H9 (cell line): ENCODE results near the gene CSTF1. TPM values are rescaled to one million over a fixed set of nuclear protein-coding genes. Genes with fewer than 3 reads are reported as not detected.

ENCODE experiments used
- DNase-seq: peaks from one replicate; pipeline ENCODE4 v3.0.0-alpha.2; 2017
- H2AFZ ChIP-seq: one replicate; pipeline ENCODE4 v1.6.1; 2013; ENCODE audit warnings: mild to moderate bottlenecking, low read length, control low read depth, moderate library complexity
- H2AK5ac ChIP-seq: 2 replicates; pipeline ENCODE4 v1.6.1; 2013; ENCODE audit warnings: low read length, control low read depth, mixed read lengths; ENCODE audit not compliant: insufficient read length
- H2BK120ac ChIP-seq: one replicate; pipeline ENCODE4 v1.6.1; 2013; ENCODE audit warnings: low read depth, mild to moderate bottlenecking, low read length, control low read depth, inconsistent platforms; ENCODE audit not compliant: poor library complexity, severe bottlenecking
- H2BK12ac ChIP-seq: 2 replicates; pipeline ENCODE4 v1.6.1; 2013; ENCODE audit warnings: low read length, control low read depth, mixed read lengths, low read depth; ENCODE audit not compliant: insufficient read length
- H2BK15ac ChIP-seq: 2 replicates; pipeline ENCODE4 v1.6.1; 2013; ENCODE audit warnings: low read depth, low read length, control low read depth
- H2BK20ac ChIP-seq: one replicate; pipeline ENCODE4 v1.6.1; 2013; ENCODE audit warnings: low read depth, mild to moderate bottlenecking, low read length, control low read depth, inconsistent platforms; ENCODE audit not compliant: poor library complexity, severe bottlenecking
- H2BK5ac ChIP-seq: 2 replicates; pipeline ENCODE4 v1.6.1; 2013; ENCODE audit warnings: low read length, control low read depth, mixed read lengths; ENCODE audit not compliant: insufficient read length
- H3K14ac ChIP-seq: 2 replicates; pipeline ENCODE4 v1.6.1; 2013; ENCODE audit warnings: low read length, control low read depth; ENCODE audit not compliant: insufficient read depth
- H3K18ac ChIP-seq: 2 replicates; pipeline ENCODE4 v1.6.1; 2013; ENCODE audit warnings: low read depth, mild to moderate bottlenecking, mixed read lengths, low read length, control low read depth; ENCODE audit not compliant: insufficient read length
- H3K23ac ChIP-seq: 2 replicates; pipeline ENCODE4 v1.6.1; 2013; ENCODE audit warnings: low read length, control low read depth, mixed read lengths, low read depth; ENCODE audit not compliant: insufficient read length
- H3K23me2 ChIP-seq: 2 replicates; pipeline ENCODE4 v1.6.1; 2013; ENCODE audit warnings: low read depth, mild to moderate bottlenecking, mixed read lengths, low read length, control low read depth; ENCODE audit not compliant: insufficient read length, poor library complexity, severe bottlenecking
- H3K27ac ChIP-seq: 2 replicates; pipeline ENCODE4 v1.5.1; 2013; ENCODE audit warnings: low read length, control low read depth, mixed read lengths, low read depth; ENCODE audit not compliant: insufficient read length
- H3K27me3 ChIP-seq: 2 replicates; pipeline ENCODE4 v1.6.1; 2013; ENCODE audit warnings: low read length, control low read depth, inconsistent platforms; ENCODE audit not compliant: insufficient read depth
- H3K4ac ChIP-seq: 2 replicates; pipeline ENCODE4 v1.6.1; 2013; ENCODE audit warnings: low read depth, mild to moderate bottlenecking, control low read depth, inconsistent platforms, low read length, moderate library complexity
- H3K4me1 ChIP-seq: 2 replicates; pipeline ENCODE4 v1.6.1; 2013; ENCODE audit warnings: low read length, control low read depth, inconsistent platforms; ENCODE audit not compliant: insufficient read depth
- H3K4me2 ChIP-seq: 2 replicates; pipeline ENCODE4 v1.6.1; 2013; ENCODE audit warnings: low read length, control low read depth, mixed read lengths; ENCODE audit not compliant: insufficient read length, insufficient read depth
- H3K56ac ChIP-seq: 2 replicates; pipeline ENCODE4 v1.6.1; 2013; ENCODE audit warnings: low read depth, mild to moderate bottlenecking, mixed read lengths, low read length, control low read depth; ENCODE audit not compliant: insufficient read length
- H3K79me1 ChIP-seq: 2 replicates; pipeline ENCODE4 v1.6.1; 2013; ENCODE audit warnings: low read depth, mild to moderate bottlenecking, moderate library complexity, low read length, control low read depth, inconsistent platforms; ENCODE audit not compliant: insufficient read depth, poor library complexity, severe bottlenecking
- H3K79me2 ChIP-seq: 2 replicates; pipeline ENCODE4 v1.6.1; 2013; ENCODE audit warnings: low read length, control low read depth, inconsistent platforms; ENCODE audit not compliant: insufficient read depth
- H3K9ac ChIP-seq: 2 replicates; pipeline ENCODE4 v1.6.1; 2013; ENCODE audit warnings: low read length, control low read depth, mixed read lengths; ENCODE audit not compliant: insufficient read length; ENCODE audit errors: extremely low read depth
- H3K9me3 ChIP-seq: one replicate; pipeline ENCODE4 v1.6.1; 2013; ENCODE audit warnings: low read depth, low read length, inconsistent platforms; ENCODE audit not compliant: control insufficient read depth
- H3T11ph ChIP-seq: one replicate; pipeline ENCODE4 v1.6.1; 2013; ENCODE audit warnings: mild to moderate bottlenecking, low read length, control low read depth, inconsistent platforms
- H4K20me1 ChIP-seq: one replicate; pipeline ENCODE4 v1.6.1; 2013; ENCODE audit not compliant: control insufficient read depth, insufficient read length, insufficient read depth
- H4K5ac ChIP-seq: 2 replicates; pipeline ENCODE4 v1.6.1; 2013; ENCODE audit warnings: low read depth, mild to moderate bottlenecking, mixed read lengths, low read length, control low read depth; ENCODE audit not compliant: insufficient read length
- H4K8ac ChIP-seq: replicated peaks from 2 replicates; pipeline ENCODE4 v1.6.1; 2013; ENCODE audit warnings: low read length, control low read depth, mixed read lengths, low read depth; ENCODE audit not compliant: insufficient read length
- H4K91ac ChIP-seq: 2 replicates; pipeline ENCODE4 v1.6.1; 2013; ENCODE audit warnings: low read depth, mild to moderate bottlenecking, moderate library complexity, mixed read lengths, low read length, control low read depth; ENCODE audit not compliant: insufficient read length
- H3K27ac Mint-ChIP-seq, 3 experiments: 2 replicates in 2 of 3; 3 replicates in 1 of 3; pipeline ENCODE4 v1.8.0; 2020 to 2021; ENCODE audit warnings: mixed read lengths in 3 of 3, mild to moderate bottlenecking in 1 of 3, moderate library complexity in 1 of 3
- H3K27me3 Mint-ChIP-seq: 2 replicates; pipeline ENCODE4 v1.8.0; 2021; ENCODE audit warnings: low read depth, mild to moderate bottlenecking, moderate library complexity, mixed read lengths
- H3K36me3 Mint-ChIP-seq, 3 experiments: 2 replicates in 2 of 3; 3 replicates in 1 of 3; pipeline ENCODE4 v1.8.0; 2020 to 2021; ENCODE audit warnings: low read depth in 3 of 3, mixed read lengths in 3 of 3; ENCODE audit not compliant: insufficient read depth in 1 of 3
- H3K4me1 Mint-ChIP-seq, 2 experiments: 2 replicates each; pipeline ENCODE4 v1.8.0; 2020; ENCODE audit warnings: mixed read lengths in 2 of 2
- H3K4me3 Mint-ChIP-seq, 2 experiments: 2 replicates in 1 of 2; 3 replicates in 1 of 2; pipeline ENCODE4 v1.8.0; 2020 to 2021; ENCODE audit warnings: mild to moderate bottlenecking in 2 of 2, mixed read lengths in 2 of 2, moderate library complexity in 1 of 2
- H3K9me3 Mint-ChIP-seq, 2 experiments: 2 replicates in 1 of 2; 3 replicates in 1 of 2; pipeline ENCODE4 v1.8.0; 2020; ENCODE audit warnings: mild to moderate bottlenecking in 2 of 2, mixed read lengths in 2 of 2, moderate library complexity in 1 of 2
- WGBS: extraction: QIAGEN DNeasy Blood & Tissue Kit; methylation state at CpG from one replicate; pipeline ENCODE4 v1.1.7; 2013; ENCODE audit warnings: missing lambda C conversion rate, low lambda C conversion rate, mixed read lengths; ENCODE audit not compliant: insufficient read length; ENCODE audit errors: extremely low coverage; 5-methylcytosine and 5-hydroxymethylcytosine counted together
- total RNA-seq: library from RNA; stranded (reverse); gene quantifications from 2 replicates; pipeline ENCODE4 v1.2.1, GENCODE V29; 2021
- TF ChIP-seq, protein P1 (sequence below): fragments of 200-600 bp; sonication (generic); conservative IDR thresholded peaks from 3 replicates; pipeline ENCODE4 v1.8.0; 2021; ENCODE audit warnings: antibody characterized with exemption, mild to moderate bottlenecking

Gene CSTF1
- total RNA-seq, 1 experiment from 2014 or later = 72.9 TPM

DNA sequence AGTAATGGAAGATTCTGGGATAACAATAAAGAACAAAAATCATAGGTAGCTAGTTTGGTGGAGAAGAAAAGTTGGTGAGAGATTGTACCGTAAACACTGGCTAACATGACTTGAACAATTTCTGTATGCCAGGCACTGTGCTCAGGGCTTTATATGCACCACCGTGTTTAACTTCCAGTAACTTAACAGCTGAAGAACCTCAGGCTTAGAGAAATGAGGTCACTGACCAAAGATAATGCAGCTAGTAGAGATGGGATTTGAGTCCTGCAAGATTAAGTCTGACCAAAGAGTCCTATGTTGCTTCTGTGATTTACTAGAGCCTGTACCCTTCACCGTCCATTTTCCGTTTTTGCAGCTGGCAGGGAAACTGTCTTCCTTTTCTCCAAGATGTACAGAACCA is 2.7 kb downstream of the CSTF1 start:
- Histone ChIP-seq H2AK5ac (no peak overlapping the region), H3K56ac (no peak overlapping the region), H3K9me3 (no peaks in the 10 kb centered on the region), H2BK120ac (no peak overlapping the region), H4K91ac (no peak overlapping the region), H3K4me2 (no peak overlapping the region), H2BK15ac (no peak overlapping the region), H3T11ph (no peak overlapping the region), H3K27me3 (no peaks in the 10 kb centered on the region), H2AFZ (no peak overlapping the region), H3K4ac (no peak overlapping the region), H3K23me2 (peaks cover 6% of the 10 kb centered on the region), H3K79me1 (peaks cover 8% of the 10 kb centered on the region), H2BK5ac (no peak overlapping the region), H3K4me1 (no peaks in the 10 kb centered on the region), H4K20me1 (no peaks in the 10 kb centered on the region), H2BK12ac (no peak overlapping the region), H3K18ac (no peak overlapping the region), H2BK20ac (no peak overlapping the region), H3K14ac (no peak overlapping the region), H3K9ac (no peak overlapping the region), H3K27ac (no peak overlapping the region), H3K23ac (no peak overlapping the region), H3K79me2 (peaks cover 20% of the 10 kb centered on the region; the same call in 1 of the 2 replicates), H4K8ac (no peak overlapping the region), H4K5ac (no peak overlapping the region)
- Mint-ChIP-seq H3K4me1 (peaks cover 14 to 17% of the 10 kb centered on the region in 2 experiments), H3K27me3 (no peaks in the 10 kb centered on the region), H3K4me3 (no peak overlapping the region; a peak in 1 of 5 replicates), H3K9me3 (no peaks in the 10 kb centered on the region), H3K36me3 (peaks cover 39 to 62% (median 52%) of the 10 kb centered on the region in 3 experiments; a peak in 6 of 7 replicates), H3K27ac (no peak overlapping the region; a peak in 1 of 7 replicates)
- DNase-seq = no peak
- TF ChIP-seq, protein P1, sequence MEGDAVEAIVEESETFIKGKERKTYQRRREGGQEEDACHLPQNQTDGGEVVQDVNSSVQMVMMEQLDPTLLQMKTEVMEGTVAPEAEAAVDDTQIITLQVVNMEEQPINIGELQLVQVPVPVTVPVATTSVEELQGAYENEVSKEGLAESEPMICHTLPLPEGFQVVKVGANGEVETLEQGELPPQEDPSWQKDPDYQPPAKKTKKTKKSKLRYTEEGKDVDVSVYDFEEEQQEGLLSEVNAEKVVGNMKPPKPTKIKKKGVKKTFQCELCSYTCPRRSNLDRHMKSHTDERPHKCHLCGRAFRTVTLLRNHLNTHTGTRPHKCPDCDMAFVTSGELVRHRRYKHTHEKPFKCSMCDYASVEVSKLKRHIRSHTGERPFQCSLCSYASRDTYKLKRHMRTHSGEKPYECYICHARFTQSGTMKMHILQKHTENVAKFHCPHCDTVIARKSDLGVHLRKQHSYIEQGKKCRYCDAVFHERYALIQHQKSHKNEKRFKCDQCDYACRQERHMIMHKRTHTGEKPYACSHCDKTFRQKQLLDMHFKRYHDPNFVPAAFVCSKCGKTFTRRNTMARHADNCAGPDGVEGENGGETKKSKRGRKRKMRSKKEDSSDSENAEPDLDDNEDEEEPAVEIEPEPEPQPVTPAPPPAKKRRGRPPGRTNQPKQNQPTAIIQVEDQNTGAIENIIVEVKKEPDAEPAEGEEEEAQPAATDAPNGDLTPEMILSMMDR = no peak
- no CpG with 5 or more reads among the region's 4 CpGs for WGBS
